ENCODE data around the gene NEDD8.

DNA sequence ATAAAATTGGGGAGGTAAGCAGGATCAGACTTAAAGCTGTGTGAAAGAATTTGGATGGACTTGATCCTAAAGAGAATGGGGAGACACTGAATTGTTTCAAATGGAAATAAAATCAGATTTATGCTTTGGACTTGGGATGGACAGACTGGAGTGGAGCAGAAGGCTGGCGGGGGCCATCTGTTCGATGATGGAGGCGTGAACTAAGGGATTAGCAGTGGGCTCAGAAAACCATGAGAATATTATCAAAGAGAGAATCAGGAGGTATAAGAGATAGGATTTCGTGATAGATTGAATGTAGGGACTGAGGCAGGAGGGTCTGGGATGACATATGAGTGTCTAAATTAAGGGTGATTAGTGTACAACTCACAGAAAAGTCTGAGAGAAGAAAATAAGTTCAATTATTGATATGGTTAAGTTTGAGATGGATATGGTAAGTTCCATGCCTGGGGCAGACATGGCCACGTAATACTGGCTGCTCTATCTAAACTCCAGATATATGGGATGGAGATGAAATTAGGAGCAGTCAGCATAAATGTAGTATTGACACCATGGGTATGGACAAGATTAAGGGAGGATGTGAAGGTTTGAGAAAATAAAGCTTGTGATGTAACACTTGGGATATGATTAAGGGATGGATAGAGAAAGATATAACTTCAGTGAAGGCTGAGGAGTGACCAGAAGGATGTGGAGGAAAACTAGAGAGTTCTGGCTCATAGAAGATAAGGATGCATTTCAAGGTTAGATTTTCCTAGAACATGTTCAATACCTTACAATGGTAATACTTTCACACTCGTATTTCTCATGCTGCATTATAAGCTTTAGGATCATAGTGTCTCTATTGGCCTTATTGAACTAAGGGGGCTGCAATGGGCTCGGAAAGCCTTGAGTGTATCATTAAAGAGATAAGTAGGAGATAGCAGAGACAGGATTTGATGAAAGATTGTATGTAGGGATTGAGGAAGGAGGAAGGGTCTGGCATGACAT lies 27.7 kb downstream of the NEDD8 start:
- TF ChIP-seq, protein P1, sequence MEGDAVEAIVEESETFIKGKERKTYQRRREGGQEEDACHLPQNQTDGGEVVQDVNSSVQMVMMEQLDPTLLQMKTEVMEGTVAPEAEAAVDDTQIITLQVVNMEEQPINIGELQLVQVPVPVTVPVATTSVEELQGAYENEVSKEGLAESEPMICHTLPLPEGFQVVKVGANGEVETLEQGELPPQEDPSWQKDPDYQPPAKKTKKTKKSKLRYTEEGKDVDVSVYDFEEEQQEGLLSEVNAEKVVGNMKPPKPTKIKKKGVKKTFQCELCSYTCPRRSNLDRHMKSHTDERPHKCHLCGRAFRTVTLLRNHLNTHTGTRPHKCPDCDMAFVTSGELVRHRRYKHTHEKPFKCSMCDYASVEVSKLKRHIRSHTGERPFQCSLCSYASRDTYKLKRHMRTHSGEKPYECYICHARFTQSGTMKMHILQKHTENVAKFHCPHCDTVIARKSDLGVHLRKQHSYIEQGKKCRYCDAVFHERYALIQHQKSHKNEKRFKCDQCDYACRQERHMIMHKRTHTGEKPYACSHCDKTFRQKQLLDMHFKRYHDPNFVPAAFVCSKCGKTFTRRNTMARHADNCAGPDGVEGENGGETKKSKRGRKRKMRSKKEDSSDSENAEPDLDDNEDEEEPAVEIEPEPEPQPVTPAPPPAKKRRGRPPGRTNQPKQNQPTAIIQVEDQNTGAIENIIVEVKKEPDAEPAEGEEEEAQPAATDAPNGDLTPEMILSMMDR (IDR thresholded peaks at IDR 0.05 in 8 of 11, conservative IDR thresholded peaks at IDR 0.05 in 3 of 11), result no peak
- TF ChIP-seq POLR2AphosphoS5 (IDR thresholded peaks at IDR 0.05), result no peak
- TF ChIP-seq POLR2A (IDR thresholded peaks at IDR 0.05), result no peak

Measured in spleen (tissue), 7 donors.